ENCODE measurements around the gene HYAL4.
A peak's percentile ranks its signal among the peaks of the same experiment; 100 is the strongest.
"Not testable (repeated sequence)": the region's sequence is repeated elsewhere in the genome, so short reads cannot be mapped to it uniquely, and the experiment has no call there.

Gene HYAL4, protein sequence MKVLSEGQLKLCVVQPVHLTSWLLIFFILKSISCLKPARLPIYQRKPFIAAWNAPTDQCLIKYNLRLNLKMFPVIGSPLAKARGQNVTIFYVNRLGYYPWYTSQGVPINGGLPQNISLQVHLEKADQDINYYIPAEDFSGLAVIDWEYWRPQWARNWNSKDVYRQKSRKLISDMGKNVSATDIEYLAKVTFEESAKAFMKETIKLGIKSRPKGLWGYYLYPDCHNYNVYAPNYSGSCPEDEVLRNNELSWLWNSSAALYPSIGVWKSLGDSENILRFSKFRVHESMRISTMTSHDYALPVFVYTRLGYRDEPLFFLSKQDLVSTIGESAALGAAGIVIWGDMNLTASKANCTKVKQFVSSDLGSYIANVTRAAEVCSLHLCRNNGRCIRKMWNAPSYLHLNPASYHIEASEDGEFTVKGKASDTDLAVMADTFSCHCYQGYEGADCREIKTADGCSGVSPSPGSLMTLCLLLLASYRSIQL

GRCh38 chr7:123844712-123845219 lies at the start of gene HYAL4:
HYAL4 (plus strand) TSS chr7:123845169; CDS start chr7:123868274, 23,105 bp downstream.
- DNase-seq (ENCODE audit: low read depth in 3 of 3) = no peak

DNA sequence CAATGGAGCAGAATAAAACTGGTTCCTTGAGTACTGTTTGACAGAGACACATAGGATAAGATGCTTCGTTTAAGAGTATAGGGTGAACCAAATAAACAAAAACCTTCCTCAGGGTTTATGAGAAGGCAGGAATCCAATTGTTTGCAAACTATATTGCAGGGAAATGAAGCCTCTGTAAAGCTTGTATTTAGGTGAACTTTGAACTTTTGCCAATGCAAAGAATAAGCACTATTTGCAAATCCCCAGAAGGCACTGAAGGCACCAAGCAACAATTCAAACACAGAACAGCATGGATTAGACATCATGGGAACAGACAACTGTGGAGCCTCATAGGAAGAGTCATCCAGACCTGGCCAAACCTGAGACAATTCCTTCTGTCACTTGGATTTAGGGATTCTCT lies 49.1 kb upstream of the HYAL4 start:
- DNase-seq (ENCODE audit: low read depth in 3 of 3) = no peak

DNA sequence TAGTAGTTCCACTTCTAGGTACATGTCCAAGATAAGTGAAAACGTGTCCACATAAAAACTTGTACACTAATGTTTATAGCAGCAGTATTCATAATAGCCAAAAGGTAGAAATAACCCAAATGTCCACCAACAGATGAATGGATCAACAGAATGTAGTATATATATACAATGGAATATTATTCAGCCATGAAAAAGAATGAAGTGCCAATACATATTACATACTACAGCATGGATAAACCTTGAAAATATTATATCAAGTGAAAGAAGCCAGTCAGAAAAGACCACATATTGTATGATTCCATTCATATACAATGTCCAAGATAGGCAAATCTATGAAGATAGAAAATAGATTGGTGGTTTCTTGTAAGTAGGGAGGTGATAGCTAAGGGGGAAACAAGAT lies 48.4 kb upstream of the HYAL4 start:
- DNase-seq (ENCODE audit: low read depth in 3 of 3) = no peak

DNA sequence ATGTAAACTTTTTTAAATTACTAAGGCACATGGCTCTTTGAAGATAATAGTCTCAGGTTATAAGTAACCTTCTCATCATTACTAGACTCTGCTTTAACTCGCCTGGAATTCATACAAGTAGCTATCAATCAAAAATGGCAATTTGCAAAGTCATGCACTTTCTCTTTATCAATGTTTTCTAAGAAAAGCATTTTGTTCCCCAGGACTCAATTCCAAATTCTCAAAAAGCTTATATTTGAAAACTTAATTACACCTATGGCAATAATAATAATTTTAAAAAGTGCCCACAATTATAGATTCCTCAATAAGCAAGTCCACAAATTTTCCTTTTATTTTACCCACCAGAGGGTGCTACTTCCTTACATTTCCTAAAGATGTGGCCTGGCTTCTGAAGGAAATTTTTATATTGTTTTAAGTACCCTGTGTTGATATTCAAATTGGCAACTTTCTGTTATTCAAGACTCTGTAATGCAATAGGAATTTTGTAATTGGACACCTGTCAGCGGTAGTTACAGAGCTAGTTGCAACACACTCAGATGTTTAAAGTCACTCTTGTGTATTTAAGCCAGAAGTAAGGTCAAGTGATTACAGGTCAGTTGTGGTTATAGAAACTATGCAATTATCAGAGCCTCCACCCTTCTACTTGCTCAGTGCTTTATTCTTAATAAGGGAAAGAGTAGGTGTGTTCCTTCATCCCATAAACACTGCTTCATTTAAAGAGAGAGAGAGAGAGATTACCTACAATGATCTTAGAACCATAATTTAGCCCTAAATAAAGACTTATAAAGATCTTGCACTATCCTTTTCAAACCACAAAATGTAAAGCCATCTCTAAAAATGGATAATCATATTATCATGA lies 47.1 kb upstream of the HYAL4 start:
- DNase-seq (ENCODE audit: low read depth in 3 of 3) = no peak

GRCh38 chr7:123798532-123799188 lies 46.3 kb upstream of the HYAL4 start:
- DNase-seq (ENCODE audit: low read depth in 3 of 3) = no peak

DNA sequence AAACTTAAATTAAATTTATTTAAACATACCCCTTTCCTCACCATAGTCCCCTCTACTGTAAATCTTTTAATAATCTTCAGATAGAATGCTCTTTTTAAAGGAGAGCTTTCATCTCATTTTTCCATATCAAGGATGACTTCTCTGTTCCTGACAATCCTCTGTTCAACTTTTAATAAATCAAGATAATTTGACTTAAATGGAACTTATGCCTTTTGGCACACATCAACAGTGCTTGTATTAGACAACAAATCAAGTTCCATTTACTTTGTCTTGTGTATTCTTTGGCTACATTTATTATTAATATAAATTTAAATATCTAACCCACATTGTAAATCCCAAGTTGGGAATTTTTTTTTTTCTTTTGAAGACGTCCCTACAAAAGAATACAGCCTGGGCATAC lies 42.7 kb upstream of the HYAL4 start:
- DNase-seq (ENCODE audit: low read depth in 3 of 3) = no peak

GRCh38 chr7:123805287-123805686 lies 39.7 kb upstream of the HYAL4 start:
- no peak for DNase-seq (ENCODE audit: low read depth in 3 of 3)

GRCh38 chr7:123809471-123809870 lies 35.5 kb upstream of the HYAL4 start:
- DNase-seq (ENCODE audit: low read depth in 3 of 3) = no peak

DNA sequence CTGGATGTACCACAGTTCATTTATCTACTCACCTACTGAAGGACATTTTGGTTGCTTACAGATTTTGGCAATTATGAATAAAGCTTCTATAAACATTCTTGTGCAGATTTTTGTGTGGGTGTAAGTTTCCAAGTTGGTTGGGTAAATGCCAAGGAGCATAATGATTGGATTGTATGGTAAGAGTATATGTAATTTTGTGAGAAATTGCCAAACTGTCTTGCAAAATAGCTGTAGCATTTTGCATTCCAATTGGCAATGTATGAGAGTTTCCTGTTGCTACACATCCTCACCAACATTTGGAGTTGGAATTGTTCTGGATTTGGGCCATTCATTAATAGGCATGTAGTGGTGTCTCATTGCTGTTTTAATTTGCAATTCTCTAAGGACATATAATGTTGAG lies 33.9 kb upstream of the HYAL4 start:
- DNase-seq (ENCODE audit: low read depth in 3 of 3) = no peak

- DNase-seq (ENCODE audit: low read depth in 3 of 3) = no peak
These were observed 28.1 kb upstream of the HYAL4 start for GRCh38 chr7:123816916-123817315.

- DNase-seq (ENCODE audit: low read depth in 3 of 3) = no peak
These were observed 26.0 kb upstream of the HYAL4 start for GRCh38 chr7:123819001-123819400.

- DNase-seq (ENCODE audit: low read depth in 3 of 3) = not testable (repeated sequence)
These were observed 25.2 kb upstream of the HYAL4 start for GRCh38 chr7:123819795-123820194.

DNA sequence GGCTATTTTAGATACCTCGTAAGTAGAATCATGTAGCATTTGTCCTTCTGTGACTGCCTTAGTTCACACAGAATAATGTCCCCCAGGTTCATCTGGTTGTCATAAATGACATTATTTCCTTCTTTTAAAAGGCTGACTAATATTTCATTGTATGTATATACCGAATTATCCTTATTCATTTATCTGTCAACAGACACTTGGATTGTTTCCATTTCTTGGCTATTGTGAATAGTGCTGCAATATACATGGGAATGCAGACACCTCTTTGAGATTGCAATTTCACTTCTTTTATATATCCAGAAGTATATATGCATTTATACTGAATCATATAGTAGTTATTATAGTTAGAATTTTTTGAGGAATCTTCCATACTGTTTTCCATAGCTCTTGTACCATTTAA lies 24.1 kb upstream of the HYAL4 start:
- DNase-seq (ENCODE audit: low read depth in 3 of 3) = no peak

GRCh38 chr7:123821320-123821719 lies 23.6 kb upstream of the HYAL4 start:
- DNase-seq (ENCODE audit: low read depth in 3 of 3) = no peak

- peak in 1 of 3 experiments; percentile 6 for DNase-seq (ENCODE audit: low read depth in 3 of 3)
These were observed 20.8 kb upstream of the HYAL4 start for GRCh38 chr7:123823898-123824753.

- no peak for DNase-seq (ENCODE audit: low read depth in 3 of 3)
These were observed 20.3 kb upstream of the HYAL4 start for GRCh38 chr7:123824754-123825067.

GRCh38 chr7:123828805-123829204 lies 16.2 kb upstream of the HYAL4 start:
- no peak for DNase-seq (ENCODE audit: low read depth in 3 of 3)

GRCh38 chr7:123836656-123837055 lies 8.3 kb upstream of the HYAL4 start:
- DNase-seq (ENCODE audit: low read depth in 3 of 3) = no peak

GRCh38 chr7:123839106-123839505 lies 5.9 kb upstream of the HYAL4 start:
- not testable (repeated sequence) for DNase-seq (ENCODE audit: low read depth in 3 of 3)

DNA sequence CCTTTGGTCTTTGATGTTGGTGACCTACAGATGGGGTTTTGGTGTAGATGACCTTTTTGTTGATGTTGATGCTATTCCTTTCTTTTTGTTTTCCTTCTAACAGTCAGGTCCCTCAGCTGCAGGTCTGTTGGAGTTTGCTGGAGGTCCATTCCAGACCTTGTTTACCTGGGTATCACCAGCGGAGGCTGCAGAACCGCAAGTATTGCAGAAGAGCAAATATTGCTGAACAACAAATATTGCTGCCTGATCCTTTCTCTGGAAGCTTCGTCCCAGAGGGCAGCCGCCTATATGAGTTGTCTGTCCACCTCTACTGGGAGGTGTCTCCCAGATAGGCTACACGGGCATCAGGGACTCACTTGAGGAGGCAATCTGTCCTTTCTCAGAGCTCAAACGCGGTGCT lies 827 bp upstream of the HYAL4 start:
- DNase-seq (ENCODE audit: low read depth in 3 of 3) = not testable (repeated sequence)

GRCh38 chr7:123845823-123846216 lies 851 bp downstream of the HYAL4 start:
- DNase-seq (ENCODE audit: low read depth in 3 of 3) = no peak
